SK-N-SH (cell line): ENCODE measurements around the gene RABEPK. TPM values are rescaled to one million over a fixed set of nuclear protein-coding genes. Genes with fewer than 3 reads are reported as not detected.

ENCODE experiments used
- CTCF ChIA-PET: fragments of 300-600, 350-600 bp; formaldehyde crosslinking; extraction: SDS; loops from one replicate; lab custom pipeline; 2021; lab: Yijun Ruan, JAX
- POLR2A ChIA-PET: fragments of 350-600 bp; sonication (Branson Sonifier 250); formaldehyde crosslinking; extraction: SDS; loops from one replicate; lab custom pipeline; 2020; ENCODE audit warnings: antibody characterized with exemption, inconsistent platforms; lab: Yijun Ruan, JAX
- DNase-seq: peaks from one replicate; pipeline ENCODE4 v3.0.0; 2012
- H2AFZ ChIP-seq: fragments of 200-600 bp; sonication (generic); 2 replicates; pipeline ENCODE4 v1.8.1; 2016; ENCODE audit warnings: antibody characterized with exemption, mild to moderate bottlenecking, low read depth
- H3F3A ChIP-seq: fragments of 200-600 bp; sonication (generic); replicated peaks from 2 replicates; pipeline ENCODE3; 2016; ENCODE audit warnings: antibody characterized with exemption, mild to moderate bottlenecking; ENCODE audit not compliant: insufficient read depth
- H3K27ac ChIP-seq, 2 experiments: fragments of 200-500 bp in 1 of 2; fragments of 200-600 bp in 1 of 2; sonication (Bioruptor generic) in 1 of 2; sonication (generic), shearing (Covaris generic) in 1 of 2; 2 replicates each; pipeline versions ENCODE4 v1.5.1 to v1.6.1; 2014 to 2016; ENCODE audit warnings: low read depth in 2 of 2, inconsistent platforms in 1 of 2, low read length in 1 of 2, mild to moderate bottlenecking in 1 of 2, mixed read lengths in 1 of 2
- H3K27me3 ChIP-seq: fragments of 200-600 bp; sonication (generic), shearing (Covaris generic); 2 replicates; pipeline ENCODE4 v1.6.1; 2016; ENCODE audit warnings: mixed run types; ENCODE audit not compliant: insufficient read depth
- H3K36me3 ChIP-seq, 2 experiments: fragments of 200-500 bp in 1 of 2; fragments of 200-600 bp in 1 of 2; sonication (Bioruptor generic) in 1 of 2; sonication (generic) in 1 of 2; replicated peaks in 1 of 2; 2 replicates each; pipeline versions ENCODE3 to v1.5.1; 2014 to 2016; ENCODE audit warnings: low read length in 1 of 2, mild to moderate bottlenecking in 1 of 2; ENCODE audit not compliant: insufficient read depth in 2 of 2, control insufficient read depth in 1 of 2
- H3K4me1 ChIP-seq, 2 experiments: fragments of 200-500 bp in 1 of 2; fragments of 200-600 bp in 1 of 2; sonication (Bioruptor generic) in 1 of 2; sonication (generic), shearing (Covaris generic) in 1 of 2; 2 replicates each; pipeline versions ENCODE4 v1.5.1 to v1.6.1; 2014 to 2016; ENCODE audit warnings: low read depth in 1 of 2, low read length in 1 of 2, mixed run types in 1 of 2; ENCODE audit not compliant: insufficient read depth in 2 of 2, control insufficient read depth in 1 of 2
- H3K4me2 ChIP-seq: fragments of 200-600 bp; sonication (generic), shearing (Covaris generic); 2 replicates; pipeline ENCODE4 v1.6.1; 2017; ENCODE audit warnings: mixed run types
- H3K4me3 ChIP-seq, 2 experiments: fragments of 200-500 bp in 1 of 2; fragments of 200-600 bp in 1 of 2; sonication (Bioruptor generic) in 1 of 2; sonication (generic), shearing (Covaris generic) in 1 of 2; 2 replicates each; pipeline versions ENCODE4 v1.5.1 to v1.8.1; 2014 to 2016; ENCODE audit warnings: low read depth in 2 of 2, inconsistent platforms in 1 of 2, low read length in 1 of 2, mild to moderate bottlenecking in 1 of 2, mixed read lengths in 1 of 2, moderate library complexity in 1 of 2
- H3K79me2 ChIP-seq: fragments of 200-600 bp; sonication (generic); 2 replicates; pipeline ENCODE4 v1.8.1; 2017; ENCODE audit warnings: mild to moderate bottlenecking; ENCODE audit not compliant: insufficient read depth
- H3K9ac ChIP-seq: fragments of 200-600 bp; sonication (generic); 2 replicates; pipeline ENCODE4 v1.6.1; 2017; ENCODE audit warnings: mixed run types
- H3K9me2 ChIP-seq: fragments of 200-600 bp; sonication (generic); 2 replicates; pipeline ENCODE4 v1.6.1; 2017; ENCODE audit warnings: mixed run types
- H3K9me3 ChIP-seq: fragments of 200-600 bp; sonication (generic); 2 replicates; pipeline ENCODE4 v1.6.1; 2017; ENCODE audit warnings: mixed run types, mild to moderate bottlenecking, moderate library complexity
- H4K20me1 ChIP-seq: fragments of 200-600 bp; sonication (generic); 2 replicates; pipeline ENCODE4 v1.6.1; 2017; ENCODE audit warnings: mild to moderate bottlenecking, mixed run types; ENCODE audit not compliant: insufficient read depth
- CTCF ChIP-seq: fragments of 200-600 bp; sonication (generic); IDR thresholded peaks from 2 replicates; pipeline ENCODE4 v1.6.1; 2017; ENCODE audit warnings: antibody characterized with exemption, mild to moderate bottlenecking, moderate library complexity
- ELF1 ChIP-seq: IDR thresholded peaks from 2 replicates; pipeline ENCODE4 v1.4.0; 2012
- EP300 ChIP-seq, 2 experiments: IDR thresholded peaks; 2 replicates each; pipeline versions ENCODE4 v1.4.0 to v1.6.1; 2012; ENCODE audit warnings: borderline replicate concordance in 1 of 2, low read depth in 1 of 2, low read length in 1 of 2
- EZH2phosphoT487 ChIP-seq: fragments of 200-600 bp; sonication (generic); IDR thresholded peaks from 2 replicates; pipeline ENCODE4 v1.6.1; 2017; ENCODE audit warnings: low read depth, mixed run types, mild to moderate bottlenecking, antibody characterized with exemption, moderate library complexity, borderline replicate concordance
- FOXJ3 ChIP-seq: sonication (generic); formaldehyde crosslinking; IDR thresholded peaks from 2 replicates; pipeline ENCODE4 v1.5.1; 2020; ENCODE audit warnings: mild to moderate bottlenecking, missing genetic modification reagents
- FOXM1 ChIP-seq: IDR thresholded peaks from 2 replicates; pipeline ENCODE4 v1.4.0; 2012; ENCODE audit warnings: low read depth, mild to moderate bottlenecking
- GABPA ChIP-seq: IDR thresholded peaks from 2 replicates; pipeline ENCODE4 v1.4.0; 2012; ENCODE audit warnings: low read depth, mild to moderate bottlenecking
- IRF3 ChIP-seq: fragments of 150-350 bp; IDR thresholded peaks from 2 replicates; pipeline ENCODE4 v1.6.1; 2016; ENCODE audit warnings: mild to moderate bottlenecking, low read depth, low read length
- JUND ChIP-seq: IDR thresholded peaks from 2 replicates; pipeline ENCODE4 v1.4.0; 2012
- MAX ChIP-seq: IDR thresholded peaks from 2 replicates; pipeline ENCODE4 v1.4.0; 2012; ENCODE audit warnings: low read depth
- MXI1 ChIP-seq: IDR thresholded peaks from 2 replicates; pipeline ENCODE4 v1.6.1; 2012; ENCODE audit warnings: mild to moderate bottlenecking, low read depth, low read length, improper control_type of control experiment
- POLR2AphosphoS5 ChIP-seq: IDR thresholded peaks from 2 replicates; pipeline ENCODE4 v1.6.1; 2012; ENCODE audit warnings: low read depth, low read length
- RCOR1 ChIP-seq: fragments of 150-350 bp; IDR thresholded peaks from 2 replicates; pipeline ENCODE4 v1.6.1; 2017; ENCODE audit warnings: antibody characterized with exemption, low read length
- REST ChIP-seq: IDR thresholded peaks from 2 replicates; pipeline ENCODE4 v1.6.1; 2012; ENCODE audit warnings: mild to moderate bottlenecking, low read depth, low read length, moderate library complexity
- RFX5 ChIP-seq: IDR thresholded peaks from 2 replicates; pipeline ENCODE4 v1.6.1; 2012; ENCODE audit warnings: mild to moderate bottlenecking, improper control_type of control experiment, low read length
- RXRA ChIP-seq: IDR thresholded peaks from 2 replicates; pipeline ENCODE4 v1.4.0; 2012; ENCODE audit warnings: low read depth, mild to moderate bottlenecking, borderline replicate concordance
- SIN3A ChIP-seq: IDR thresholded peaks from 2 replicates; pipeline ENCODE4 v1.6.1; 2012; ENCODE audit warnings: low read depth, mild to moderate bottlenecking, low read length, moderate library complexity, borderline replicate concordance
- SMC3 ChIP-seq: IDR thresholded peaks from 2 replicates; pipeline ENCODE4 v1.6.1; 2012; ENCODE audit warnings: low read depth, low read length, improper control_type of control experiment
- TAF1 ChIP-seq: IDR thresholded peaks from 2 replicates; pipeline ENCODE4 v1.6.1; 2012; ENCODE audit warnings: low read depth, mild to moderate bottlenecking, low read length, moderate library complexity, borderline replicate concordance
- TEAD4 ChIP-seq: IDR thresholded peaks from 2 replicates; pipeline ENCODE4 v1.4.0; 2012; ENCODE audit warnings: mild to moderate bottlenecking, borderline replicate concordance; ENCODE audit not compliant: insufficient read depth
- USF1 ChIP-seq: IDR thresholded peaks from 2 replicates; pipeline ENCODE4 v1.4.0; 2012; ENCODE audit warnings: low read depth, borderline replicate concordance
- USF2 ChIP-seq: fragments of 150-350 bp; IDR thresholded peaks from 2 replicates; pipeline ENCODE4 v1.6.1; 2017; ENCODE audit warnings: antibody characterized with exemption, low read length, low read depth, borderline replicate concordance
- WGBS: methylation state at CpG from one replicate; pipeline ENCODE4 v1.1.6; 2017; ENCODE audit warnings: low lambda C conversion rate; 5-methylcytosine and 5-hydroxymethylcytosine counted together
- polyA plus RNA-seq, 3 experiments: library from polyadenylated mRNA; depleted of rRNA; stranded (reverse); fragments of >200 nt; gene quantifications; 2 replicates each; pipeline ENCODE4 v1.2.3, GENCODE V29; 2012

The RABEPK gene
- 55.1 and 62.1 TPM in 2 replicates for polyA plus RNA-seq (2012; rRNA removed)
- polyA plus RNA-seq (2012; cell fraction: cytosol; rRNA removed), result 52.3 and 53.5 TPM in 2 replicates
- 44.7 and 51.2 TPM in 2 replicates for polyA plus RNA-seq (2012; cell fraction: nucleus; rRNA removed)

GRCh38 chr9:125200216-125201047, at the start of gene RABEPK:
Gene RABEPK, plus strand, starts transcription at chr9:125200542. Its CDS starts 2,472 bp downstream, at chr9:125203014.
- Histone ChIP-seq H3K79me2 (peaks cover 18% of the 10 kb centered on the region; the same call in 1 of the 2 replicates), H3F3A (peaks cover 12% of the 10 kb centered on the region), H3K4me1 (peaks cover 0 to 3% of the 10 kb centered on the region in 2 experiments; a peak in 1 of 4 replicates), H2AFZ (peak within 1 kb of the TSS; percentile 93), H3K9me2 (no peaks in the 10 kb centered on the region), H3K9ac (peak within 1 kb of the TSS; percentile 94), H3K9me3 (no peaks in the 10 kb centered on the region), H3K4me3 (peak within 1 kb of the TSS; percentile 63 to 83), H3K36me3 (peaks cover 2 to 8% of the 10 kb centered on the region in 2 experiments), H4K20me1 (no peaks in the 10 kb centered on the region), H3K27ac (peak within 1 kb of the TSS; percentile 94), H3K27me3 (no peaks in the 10 kb centered on the region), H3K4me2 (peak within 1 kb of the TSS; percentile 75)
- POLR2A ChIA-PET, result interaction anchor here (1.4 to 2.6 kb wide), 2 partner anchors 10 to 41 kb away, joined by 8 to 18 read pairs; partner anchors contain the start of genes HSPA5 and PPP6C
- DNase-seq, result peak; percentile 96
- CTCF ChIA-PET, result interaction anchor here (1.4 kb wide), 1 partner anchor 10 kb away, joined by 3 read pairs; no protein-coding TSS in a partner anchor
- 2% methylated on average over 21 of the region's 51 CpGs for WGBS
- TF ChIP-seq MXI1, result peak; percentile 100
- TF ChIP-seq REST, result no peak; the same call in 1 of the 2 replicates
- no peak for TF ChIP-seq EP300 (IDR thresholded peaks at IDR 0.05; ENCODE audit: borderline replicate concordance in 1 of 2, low read depth in 1 of 2, low read length in 1 of 2)
- TF ChIP-seq RXRA, result no peak
- peak; percentile 73; the same call in 1 of the 2 replicates for TF ChIP-seq TAF1
- TF ChIP-seq RFX5, result peak; percentile 51
- TF ChIP-seq SIN3A, result peak; percentile 44; the same call in 1 of the 2 replicates
- TF ChIP-seq MAX, result peak; percentile 97
- no peak for TF ChIP-seq SMC3
- no peak for TF ChIP-seq FOXM1
- TF ChIP-seq CTCF, result no peak
- peak; percentile 95 for TF ChIP-seq POLR2AphosphoS5
- peak; percentile 15; the same call in 1 of the 2 replicates for TF ChIP-seq FOXJ3 (CRISPR knock-in tag)
- peak; percentile 76 for TF ChIP-seq GABPA
- no peak for TF ChIP-seq IRF3
- no peak for TF ChIP-seq USF2
- TF ChIP-seq EZH2phosphoT487, result no peak
- peak; percentile 53; the same call in 1 of the 2 replicates for TF ChIP-seq USF1
- no peak for TF ChIP-seq RCOR1
- peak; percentile 87 for TF ChIP-seq ELF1
- no peak for TF ChIP-seq TEAD4
- no peak for TF ChIP-seq JUND
